ENCODE results near the gene ATF6. TPM values are rescaled to one million over a fixed set of nuclear protein-coding genes. Genes with fewer than 3 reads are reported as not detected.

The ATF6 gene
- total and polyA plus RNA-seq, 2 of the 8 experiments (the other 6 are each of a cell fraction or from before 2014, with no cell fraction given): 4.6 to 10.0 TPM

GRCh38 chr1:162000053-162000420 lies 233.9 kb downstream of the ATF6 start (continued):
- TF ChIP-seq PHF8 (conservative IDR thresholded peaks at IDR 0.05; ENCODE audit: low read depth, low read length) (no peak), TAF7 (optimal IDR thresholded peaks at IDR 0.05; ENCODE audit: borderline replicate concordance, low read depth, low read length) (no peak)

Data from H1 (cell line).